Stimulated activated CD8-positive, alpha-beta memory T cell treated with anti-CD3 and anti-CD28 coated beads, Interleukin-12 subunit alpha, Interleukin-12 subunit beta, amount 100 ng/mL, for 1 hour (primary cell): ENCODE data around the gene F13A1.

ENCODE experiments used
- DNase-seq: peaks from one replicate; pipeline ENCODE4 v3.0.0-alpha.2; 2020; ENCODE audit warnings: low read depth

The F13A1 gene

GRCh38 chr6:6191909-6192308 lies 128.6 kb downstream of the F13A1 start:
- no peak for DNase-seq

- DNase-seq = no peak
Observed at GRCh38 chr6:6191476-6191875, 129.0 kb downstream of the F13A1 start.

DNA sequence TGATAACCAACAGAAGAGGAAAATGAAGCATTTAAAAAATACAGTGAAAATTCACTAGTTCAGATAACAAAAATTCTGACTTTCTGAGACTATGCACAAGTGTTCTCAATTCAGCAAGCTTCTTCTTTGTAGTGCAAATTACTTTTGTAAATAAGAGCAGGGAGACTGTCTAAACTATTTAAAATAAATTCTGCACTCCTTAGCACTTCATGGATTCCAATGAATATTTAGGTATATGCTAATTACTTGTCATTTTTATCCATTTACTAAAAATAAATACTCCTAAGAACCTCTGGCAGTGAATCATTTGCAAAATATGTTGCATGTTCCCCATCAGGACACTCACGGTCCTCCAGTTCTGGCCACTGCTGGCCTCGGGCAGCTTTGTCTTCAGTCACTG lies 139.8 kb downstream of the F13A1 start:
- no peak for DNase-seq

- no peak for DNase-seq
Observed at GRCh38 chr6:6179858-6180623, 140.4 kb downstream of the F13A1 start.

- DNase-seq = no peak
Observed at GRCh38 chr6:6178795-6179194, 141.7 kb downstream of the F13A1 start.

DNA sequence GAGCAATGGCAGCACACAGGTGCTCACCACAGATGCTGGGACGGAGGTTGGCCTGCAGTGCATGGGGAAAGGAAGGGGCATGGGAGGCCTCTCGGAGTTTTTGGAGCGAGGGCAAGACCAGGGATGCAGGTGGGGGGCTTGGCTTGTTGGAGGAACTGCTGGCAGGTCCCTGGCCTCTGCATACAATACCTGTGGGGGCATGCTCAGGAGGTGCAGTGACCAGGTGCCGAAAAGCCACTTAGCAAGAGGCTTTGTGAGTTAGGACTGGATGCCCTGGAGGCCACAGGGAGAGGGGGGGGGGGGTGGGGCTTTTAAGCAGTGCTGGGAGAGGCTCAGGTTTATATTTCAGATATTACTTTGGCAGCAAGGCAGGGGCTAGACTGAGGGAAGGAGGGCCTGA lies 142.7 kb downstream of the F13A1 start:
- DNase-seq = no peak

DNA sequence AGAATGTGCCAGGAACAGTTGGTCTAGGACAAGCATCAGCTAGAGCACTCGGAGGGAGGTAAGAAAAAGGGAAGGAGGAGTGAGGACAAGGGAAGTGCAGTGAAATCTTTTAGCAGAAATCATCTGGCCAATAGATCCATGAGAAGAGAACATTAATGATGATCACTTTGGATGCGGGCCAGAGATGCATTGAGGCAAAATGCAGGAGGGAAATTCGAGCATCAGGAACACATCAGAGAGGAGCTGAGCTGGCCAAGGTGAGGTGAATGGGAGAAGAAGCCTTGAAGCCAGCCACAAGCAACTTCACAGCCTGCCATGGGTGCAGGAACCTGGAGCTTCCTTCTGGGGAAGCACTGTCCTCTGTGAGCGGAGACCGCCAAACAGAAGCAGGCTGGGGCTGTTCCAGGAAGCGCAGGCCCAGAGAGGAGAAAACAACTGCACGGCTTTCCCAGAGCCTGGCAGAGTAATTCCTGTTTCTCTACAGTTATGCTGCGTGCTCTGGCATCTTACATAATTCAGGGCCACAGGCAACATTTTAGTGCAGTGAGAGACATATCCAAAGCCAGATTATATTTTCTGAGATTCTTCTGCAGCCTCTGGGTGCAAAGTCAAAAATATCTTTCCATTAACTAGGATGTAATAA lies 143.8 kb downstream of the F13A1 start:
- DNase-seq = no peak

DNA sequence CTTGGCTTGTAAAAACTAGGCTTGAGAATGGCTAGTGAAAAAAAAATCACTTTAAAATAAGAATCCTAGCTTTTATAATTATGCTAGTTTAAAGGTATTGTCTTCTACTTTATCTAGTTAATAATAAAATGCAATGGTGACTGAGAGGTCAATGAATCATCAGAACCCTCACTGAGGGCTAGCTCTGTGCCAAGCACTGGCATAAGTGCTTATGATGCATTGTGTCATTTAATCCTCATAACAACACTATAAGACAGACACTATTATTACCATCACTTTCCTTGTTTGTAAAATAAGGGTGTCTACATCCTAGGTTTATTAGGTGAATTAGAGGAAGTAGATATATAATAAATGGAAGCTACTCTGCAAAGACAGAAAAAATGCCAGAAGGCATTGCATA lies 144.3 kb downstream of the F13A1 start:
- DNase-seq = no peak

DNA sequence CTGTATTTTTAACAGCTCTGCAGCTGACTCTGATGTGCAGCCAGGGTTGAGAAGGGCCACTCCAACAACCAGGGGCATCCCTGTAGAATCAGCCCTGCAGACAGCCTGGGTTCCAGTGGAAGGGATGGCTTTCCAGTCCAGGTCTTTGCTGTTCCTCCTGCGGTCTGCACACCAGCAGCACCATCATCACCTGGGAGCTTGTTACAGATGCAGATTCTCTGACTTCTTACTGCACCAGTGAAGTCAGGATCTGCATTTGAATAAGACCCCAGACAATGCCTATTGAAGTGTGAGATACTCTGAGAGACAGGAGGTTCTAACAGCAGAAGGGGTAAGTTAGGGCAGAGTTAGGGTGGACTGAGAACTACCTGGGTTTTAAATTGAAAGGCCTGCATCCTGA lies 151.3 kb downstream of the F13A1 start:
- DNase-seq = no peak

DNA sequence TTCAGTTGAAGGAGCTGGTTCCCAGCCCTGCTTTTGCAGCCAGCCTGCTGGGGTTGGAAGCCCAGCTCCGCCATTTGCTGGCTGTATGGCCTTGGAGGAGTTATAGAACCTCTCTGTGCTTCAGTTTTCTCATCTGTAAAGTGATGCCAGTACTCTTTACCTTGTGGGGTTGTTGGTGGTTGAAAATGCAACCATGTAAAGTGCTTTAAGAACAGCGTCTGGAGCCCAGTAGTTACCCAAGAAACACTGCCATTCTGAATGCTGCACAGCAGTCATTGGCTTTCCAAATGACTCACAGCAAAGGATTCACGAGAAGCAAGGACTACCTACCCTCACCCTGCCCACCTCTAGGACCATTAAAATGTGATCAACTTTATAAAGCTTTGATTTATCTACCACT lies 154.4 kb downstream of the F13A1 start:
- no peak for DNase-seq

DNA sequence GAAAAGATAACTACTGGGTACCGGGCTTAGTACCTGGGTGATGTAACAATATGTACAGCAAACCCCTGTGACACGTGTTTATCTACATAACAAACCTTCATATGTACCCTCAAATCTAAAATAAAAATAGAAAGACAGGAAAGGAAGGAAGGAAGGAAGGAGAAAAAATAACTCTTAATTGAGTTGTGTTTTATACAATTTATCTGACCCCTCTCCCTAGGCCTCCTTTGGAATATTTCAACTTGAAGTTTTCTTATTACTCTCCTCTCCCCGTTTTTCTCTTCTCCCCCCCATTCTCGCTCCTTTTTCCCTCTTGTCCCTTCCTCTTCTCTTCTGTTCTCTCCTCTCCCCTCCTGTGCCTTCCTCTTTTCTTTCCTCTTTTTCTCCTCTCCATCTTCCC lies 156.1 kb downstream of the F13A1 start:
- no peak for DNase-seq

GRCh38 chr6:6154335-6154734 lies 166.1 kb downstream of the F13A1 start:
- no peak for DNase-seq

DNA sequence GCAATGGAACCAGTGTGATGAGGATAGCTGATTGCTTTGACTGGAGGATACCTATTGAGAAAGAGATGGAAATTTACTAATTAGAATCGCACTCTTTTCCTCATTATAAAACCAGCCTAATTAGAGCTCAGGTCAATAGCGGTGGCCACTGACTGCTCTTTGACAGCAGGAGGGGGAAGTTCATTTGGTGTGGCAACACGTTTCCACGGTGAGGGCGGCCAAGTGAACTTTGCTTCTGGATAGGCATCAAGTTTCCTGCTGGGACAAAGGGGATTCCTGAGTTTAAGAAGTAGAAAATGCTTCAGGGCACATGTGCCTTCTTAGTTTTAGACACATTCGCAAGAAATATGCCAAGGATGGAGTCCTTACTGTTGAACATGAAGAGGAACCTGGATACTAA lies 168.4 kb downstream of the F13A1 start:
- no peak for DNase-seq

DNA sequence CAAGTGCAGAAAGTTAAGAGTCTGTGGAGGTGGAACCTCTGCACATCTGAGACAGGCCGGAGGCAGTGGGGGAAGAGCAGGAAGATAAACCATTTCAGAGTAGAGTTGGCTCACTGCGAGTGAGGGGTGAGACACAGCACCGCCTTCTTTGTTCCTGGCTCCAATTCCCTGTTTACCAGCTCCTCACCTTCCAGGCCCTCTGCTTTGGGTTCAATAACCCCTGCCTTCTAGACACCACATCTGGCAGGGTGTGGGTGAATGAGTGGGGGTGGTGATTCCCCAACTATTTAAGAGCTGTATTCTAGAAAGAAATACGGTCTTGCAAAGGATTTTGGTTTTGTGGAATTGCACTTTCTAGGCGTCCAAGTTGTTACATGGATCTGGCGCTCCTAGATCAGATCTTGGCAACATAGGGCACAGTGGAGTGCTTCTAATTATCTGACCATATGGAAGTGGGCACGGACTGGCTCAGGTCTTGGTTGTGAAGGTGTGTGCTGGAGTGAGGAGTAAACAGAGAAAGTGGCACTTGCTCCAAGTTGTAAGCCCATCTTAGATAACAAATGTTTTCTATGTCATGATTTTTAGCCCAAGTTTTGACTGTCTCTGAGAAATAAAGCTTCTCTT lies 172.2 kb downstream of the F13A1 start:
- DNase-seq = no peak

DNA sequence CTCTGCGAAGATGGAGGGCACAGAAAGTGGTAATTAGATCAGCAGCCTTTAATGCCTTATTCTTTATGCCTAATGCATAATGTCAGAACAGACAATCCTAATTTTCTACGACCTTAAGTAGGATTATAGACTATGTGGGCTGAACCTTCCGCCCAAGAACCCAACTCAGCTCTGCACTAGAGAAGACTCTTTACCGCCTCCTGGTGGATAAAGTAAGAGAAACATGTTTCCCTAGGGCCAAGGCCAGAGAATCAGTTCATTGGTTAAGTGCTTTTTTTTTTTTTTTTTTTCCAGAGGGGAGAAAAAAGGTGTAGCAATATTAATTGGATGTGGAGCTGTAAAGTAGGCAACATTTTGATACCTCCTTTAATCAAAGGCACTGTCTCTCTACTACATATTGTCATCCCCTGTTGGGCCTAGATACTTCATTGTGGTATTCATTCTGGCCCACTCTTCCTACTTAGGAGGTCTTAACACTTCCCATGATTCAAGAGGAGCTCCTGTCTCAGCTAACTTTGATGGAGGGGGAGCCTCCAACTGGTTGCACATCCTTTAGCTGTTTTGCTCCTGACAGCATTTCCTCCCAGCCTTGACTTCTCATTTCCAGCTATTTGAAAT lies 188.9 kb downstream of the F13A1 start:
- no peak for DNase-seq

- no peak for DNase-seq
Observed at GRCh38 chr6:6125495-6125894, 195.0 kb downstream of the F13A1 start.

GRCh38 chr6:6123803-6124202 lies 196.7 kb downstream of the F13A1 start:
- no peak for DNase-seq

- no peak for DNase-seq
Observed at GRCh38 chr6:6121943-6122342, 198.5 kb downstream of the F13A1 start.

DNA sequence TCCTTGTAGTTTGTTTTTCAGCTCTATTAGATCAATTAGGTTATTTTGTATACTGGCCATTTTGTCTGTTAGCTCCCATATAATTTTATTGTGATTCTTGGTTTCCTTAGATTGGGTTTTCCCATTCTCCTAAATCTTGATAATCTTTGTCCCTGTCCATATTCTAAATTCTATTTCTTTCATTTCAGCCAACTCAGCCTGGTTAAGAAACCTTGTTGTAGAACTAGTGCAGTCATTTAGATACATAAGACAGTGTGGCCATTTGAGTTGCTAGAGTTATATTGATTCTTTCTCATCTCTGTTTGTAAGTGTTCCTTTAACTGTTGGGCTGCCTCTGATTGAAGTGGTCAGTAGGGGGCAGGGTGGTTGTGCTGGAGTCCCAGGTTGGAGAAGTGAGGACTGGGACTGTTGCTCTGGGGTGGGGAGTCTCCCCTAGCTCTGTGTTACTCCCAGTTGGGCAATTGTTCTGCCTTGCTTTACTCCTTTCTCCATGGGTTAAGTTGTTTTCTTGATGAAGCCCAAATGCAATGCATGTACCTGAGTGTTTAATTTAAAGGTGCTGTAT lies 214.9 kb downstream of the F13A1 start:
- no peak for DNase-seq
